ENCODE results near the gene CCDC50.

CCDC50 gene

DNA sequence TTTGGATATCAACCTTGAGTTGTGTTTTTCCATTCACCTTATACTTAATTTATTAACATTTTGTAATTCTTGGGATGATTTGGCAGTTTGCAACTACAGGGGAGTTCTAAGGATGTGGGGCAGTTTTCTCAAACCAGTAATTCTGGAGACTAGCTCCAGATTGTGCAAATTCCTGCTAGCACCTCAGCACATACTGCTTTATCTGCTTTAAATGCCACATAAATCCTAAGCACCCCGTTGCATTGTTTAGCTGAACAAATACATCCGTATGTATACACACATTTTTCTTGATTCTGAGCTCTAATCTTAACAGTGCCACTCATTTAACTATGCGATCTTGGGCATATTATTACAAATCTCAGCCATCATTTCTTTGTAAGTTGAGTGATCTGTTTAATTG lies 18.0 kb downstream of the CCDC50 start:
- Histone ChIP-seq H3K27ac (ENCODE audit: low read length) (no peak overlapping the region), H3K36me3 (ENCODE audit: control insufficient read depth, insufficient read depth, low read length) (no peaks in the 10 kb centered on the region), H3K4me1 (ENCODE audit: control insufficient read depth, insufficient read depth, low read length) (no peaks in the 10 kb centered on the region; the same call in 1 of the 2 replicates), H3K4me3 (ENCODE audit: low read length) (no peak overlapping the region), H3K27me3 (ENCODE audit: control insufficient read depth, insufficient read depth, low read length) (no peaks in the 10 kb centered on the region), H3K9me3 (ENCODE audit: control insufficient read depth, insufficient read depth, low read length) (no peaks in the 10 kb centered on the region)
- WGBS (ENCODE audit: insufficient coverage, insufficient read length): no CpG with 5 or more reads among the region's 3 CpGs
- DNase-seq (ENCODE audit: low read depth, low spot score): no peak

DNA sequence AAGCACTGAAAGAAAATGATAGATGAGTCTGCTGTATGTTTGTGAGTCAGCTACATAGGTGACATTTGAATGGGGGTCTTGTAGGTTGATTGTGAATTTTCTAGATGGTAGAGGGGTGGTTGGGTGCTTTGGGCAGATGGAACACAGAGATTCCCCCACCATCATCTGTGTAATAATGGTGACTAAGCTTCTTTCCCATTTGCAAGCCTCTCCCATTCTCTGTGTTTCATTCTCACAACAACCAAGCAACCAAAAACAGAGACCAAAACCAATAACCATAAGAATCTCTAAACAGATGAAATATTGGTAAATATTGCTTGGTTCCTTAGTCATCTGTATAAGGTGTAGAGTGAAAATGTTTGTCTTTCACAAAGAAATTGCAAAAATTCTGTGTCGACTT lies 18.9 kb downstream of the CCDC50 start:
- H3K27ac ChIP-seq (ENCODE audit: low read length): no peak overlapping the region
- no peaks in the 10 kb centered on the region; the same call in 1 of the 2 replicates for H3K4me1 ChIP-seq (ENCODE audit: control insufficient read depth, insufficient read depth, low read length)
- DNase-seq (ENCODE audit: low read depth, low spot score): no peak
- H3K4me3 ChIP-seq (ENCODE audit: low read length): no peak overlapping the region
- no CpG with 5 or more reads among the region's 1 CpG for whole genome bisulfite sequencing (ENCODE audit: insufficient coverage, insufficient read length)
- H3K27me3 ChIP-seq (ENCODE audit: control insufficient read depth, insufficient read depth, low read length): no peaks in the 10 kb centered on the region
- no peaks in the 10 kb centered on the region for H3K36me3 ChIP-seq (ENCODE audit: control insufficient read depth, insufficient read depth, low read length)
- H3K9me3 ChIP-seq (ENCODE audit: control insufficient read depth, insufficient read depth, low read length): no peaks in the 10 kb centered on the region

DNA sequence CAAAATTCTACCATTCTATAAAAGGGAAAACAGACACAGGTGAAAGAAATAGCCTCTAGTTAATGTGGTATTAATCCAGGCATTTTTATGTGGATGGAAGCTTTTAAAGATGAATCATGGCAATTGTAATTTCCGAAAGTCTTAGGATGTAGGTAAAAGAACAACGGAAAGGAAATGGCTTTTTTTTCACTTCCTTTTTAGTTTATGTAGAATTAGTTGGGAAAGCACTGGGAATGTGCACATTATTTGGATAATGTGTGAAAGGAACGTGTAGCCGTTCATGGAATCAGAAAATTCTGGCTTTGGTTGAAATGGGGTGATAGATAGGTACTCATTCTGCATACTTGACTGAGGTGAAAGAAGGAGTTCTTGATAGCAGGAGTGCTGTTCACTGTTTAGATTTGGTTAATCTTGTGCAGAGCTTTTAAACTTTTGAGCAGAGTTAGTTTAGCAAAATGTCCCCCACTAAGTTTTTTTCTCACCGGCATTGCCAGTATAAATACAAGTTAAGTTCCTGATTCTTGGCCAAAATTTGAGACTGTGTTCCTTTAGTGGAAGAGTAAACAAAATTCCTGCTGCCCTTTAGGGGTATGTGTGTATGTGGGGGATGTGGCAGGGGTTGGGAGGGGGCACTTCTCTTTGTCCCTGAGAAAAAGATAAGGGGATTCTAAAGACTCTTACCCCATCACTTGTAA lies 21.3 kb downstream of the CCDC50 start:
- Histone ChIP-seq H3K27ac (ENCODE audit: low read length) (no peak overlapping the region), H3K4me3 (ENCODE audit: low read length) (no peak overlapping the region), H3K9me3 (ENCODE audit: control insufficient read depth, insufficient read depth, low read length) (no peaks in the 10 kb centered on the region), H3K4me1 (ENCODE audit: control insufficient read depth, insufficient read depth, low read length) (peaks cover 2% of the 10 kb centered on the region; the same call in 1 of the 2 replicates), H3K27me3 (ENCODE audit: control insufficient read depth, insufficient read depth, low read length) (no peaks in the 10 kb centered on the region), H3K36me3 (ENCODE audit: control insufficient read depth, insufficient read depth, low read length) (no peaks in the 10 kb centered on the region)
- WGBS (ENCODE audit: insufficient coverage, insufficient read length): no CpG with 5 or more reads among the region's 5 CpGs
- no peak for DNase-seq (ENCODE audit: low read depth, low spot score)

DNA sequence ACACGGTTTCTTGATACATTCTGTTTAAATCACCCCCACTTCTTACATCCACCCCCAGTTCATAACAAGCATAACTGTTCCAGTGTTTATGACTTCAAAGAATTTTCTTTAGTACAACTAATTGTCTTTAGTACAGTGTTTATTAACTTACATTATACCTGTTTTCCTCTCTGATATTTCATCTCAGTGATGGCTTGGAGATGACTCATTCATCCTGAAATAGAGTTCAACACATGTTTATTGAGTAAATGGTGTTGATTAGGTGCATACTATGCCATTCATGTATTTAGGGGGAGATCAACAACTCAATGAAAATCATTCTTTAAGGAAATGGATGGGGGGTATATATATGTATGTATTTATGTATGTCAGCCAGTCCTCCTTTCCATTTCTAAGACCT lies 22.8 kb downstream of the CCDC50 start:
- WGBS (ENCODE audit: insufficient coverage, insufficient read length): no CpG with 5 or more reads among the region's 1 CpG
- Histone ChIP-seq H3K27ac (ENCODE audit: low read length) (no peak overlapping the region), H3K9me3 (ENCODE audit: control insufficient read depth, insufficient read depth, low read length) (no peaks in the 10 kb centered on the region), H3K27me3 (ENCODE audit: control insufficient read depth, insufficient read depth, low read length) (no peaks in the 10 kb centered on the region), H3K4me3 (ENCODE audit: low read length) (no peak overlapping the region), H3K36me3 (ENCODE audit: control insufficient read depth, insufficient read depth, low read length) (no peaks in the 10 kb centered on the region), H3K4me1 (ENCODE audit: control insufficient read depth, insufficient read depth, low read length) (peaks cover 2% of the 10 kb centered on the region; the same call in 1 of the 2 replicates)
- no peak for DNase-seq (ENCODE audit: low read depth, low spot score)

DNA sequence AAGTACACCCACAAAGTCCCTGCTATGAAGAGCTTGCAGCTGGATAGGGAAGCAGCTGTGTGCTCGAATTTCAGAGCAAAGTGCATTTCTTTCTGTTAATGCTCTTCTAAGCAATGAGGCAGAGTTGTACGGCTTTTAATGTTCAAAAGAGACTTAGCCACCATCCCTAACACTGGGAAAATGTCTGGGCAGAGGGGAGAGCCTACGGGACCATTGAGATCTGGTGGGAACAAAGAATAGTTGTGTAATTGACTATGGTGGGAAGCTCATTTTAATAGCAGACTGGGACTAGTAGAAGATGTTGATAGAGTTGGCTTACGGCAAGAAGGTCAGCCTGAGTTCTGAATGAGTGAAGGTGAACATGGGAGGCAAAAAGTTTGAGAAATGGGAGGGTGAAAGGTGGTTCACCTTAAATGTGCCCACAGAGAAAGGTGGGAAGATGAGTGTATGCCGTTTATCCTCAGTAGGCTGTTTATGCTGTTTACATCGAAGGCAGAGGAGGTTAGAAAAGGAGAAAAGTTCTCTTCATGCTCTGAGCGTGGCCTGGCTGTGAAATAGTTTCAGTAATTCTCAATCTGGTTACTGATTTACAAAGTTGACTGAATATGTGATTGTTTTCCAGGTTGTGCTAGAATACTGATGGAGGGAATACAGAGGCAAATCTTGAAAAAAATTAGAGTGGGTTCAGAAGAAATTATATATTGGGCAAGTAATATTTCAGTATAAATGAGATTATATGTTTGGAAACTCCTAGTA lies 24.0 kb downstream of the CCDC50 start:
- Histone ChIP-seq H3K9me3 (ENCODE audit: control insufficient read depth, insufficient read depth, low read length) (no peaks in the 10 kb centered on the region), H3K4me1 (ENCODE audit: control insufficient read depth, insufficient read depth, low read length) (peaks cover 2% of the 10 kb centered on the region; the same call in 1 of the 2 replicates), H3K4me3 (ENCODE audit: low read length) (no peak overlapping the region), H3K27me3 (ENCODE audit: control insufficient read depth, insufficient read depth, low read length) (no peaks in the 10 kb centered on the region), H3K27ac (ENCODE audit: low read length) (no peak overlapping the region), H3K36me3 (ENCODE audit: control insufficient read depth, insufficient read depth, low read length) (no peaks in the 10 kb centered on the region)
- no CpG with 5 or more reads among the region's 7 CpGs for WGBS (ENCODE audit: insufficient coverage, insufficient read length)
- DNase-seq (ENCODE audit: low read depth, low spot score): no peak

DNA sequence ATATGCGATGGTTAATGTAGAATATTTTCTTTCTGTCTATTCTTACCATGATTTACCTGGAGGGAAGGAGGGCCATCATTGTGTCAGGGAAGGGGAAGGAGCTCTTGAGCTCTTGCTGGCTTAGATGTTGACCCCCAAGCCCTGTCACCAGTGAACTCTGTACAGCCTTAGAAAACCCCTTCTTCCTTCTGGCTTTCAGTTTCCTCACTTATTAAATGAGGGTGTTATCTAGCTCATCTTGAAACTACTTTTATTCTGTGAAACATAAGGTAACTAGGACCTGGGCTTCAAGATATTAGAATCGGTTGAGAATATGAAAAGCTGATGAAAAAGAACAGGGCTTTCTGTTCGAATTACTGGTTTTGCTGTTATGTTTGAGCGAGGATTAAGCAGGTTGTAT lies 26.2 kb downstream of the CCDC50 start:
- no peak for DNase-seq (ENCODE audit: low read depth, low spot score)
- H3K27me3 ChIP-seq (ENCODE audit: control insufficient read depth, insufficient read depth, low read length): no peaks in the 10 kb centered on the region
- H3K4me1 ChIP-seq (ENCODE audit: control insufficient read depth, insufficient read depth, low read length): peaks cover 4% of the 10 kb centered on the region; the same call in 1 of the 2 replicates
- H3K9me3 ChIP-seq (ENCODE audit: control insufficient read depth, insufficient read depth, low read length): no peaks in the 10 kb centered on the region
- H3K36me3 ChIP-seq (ENCODE audit: control insufficient read depth, insufficient read depth, low read length): no peaks in the 10 kb centered on the region; the same call in 1 of the 2 replicates
- no peak overlapping the region for H3K27ac ChIP-seq (ENCODE audit: low read length)
- WGBS (ENCODE audit: insufficient coverage, insufficient read length): 100% methylated on average over 1 of the region's 4 CpGs
- no peak overlapping the region for H3K4me3 ChIP-seq (ENCODE audit: low read length)

DNA sequence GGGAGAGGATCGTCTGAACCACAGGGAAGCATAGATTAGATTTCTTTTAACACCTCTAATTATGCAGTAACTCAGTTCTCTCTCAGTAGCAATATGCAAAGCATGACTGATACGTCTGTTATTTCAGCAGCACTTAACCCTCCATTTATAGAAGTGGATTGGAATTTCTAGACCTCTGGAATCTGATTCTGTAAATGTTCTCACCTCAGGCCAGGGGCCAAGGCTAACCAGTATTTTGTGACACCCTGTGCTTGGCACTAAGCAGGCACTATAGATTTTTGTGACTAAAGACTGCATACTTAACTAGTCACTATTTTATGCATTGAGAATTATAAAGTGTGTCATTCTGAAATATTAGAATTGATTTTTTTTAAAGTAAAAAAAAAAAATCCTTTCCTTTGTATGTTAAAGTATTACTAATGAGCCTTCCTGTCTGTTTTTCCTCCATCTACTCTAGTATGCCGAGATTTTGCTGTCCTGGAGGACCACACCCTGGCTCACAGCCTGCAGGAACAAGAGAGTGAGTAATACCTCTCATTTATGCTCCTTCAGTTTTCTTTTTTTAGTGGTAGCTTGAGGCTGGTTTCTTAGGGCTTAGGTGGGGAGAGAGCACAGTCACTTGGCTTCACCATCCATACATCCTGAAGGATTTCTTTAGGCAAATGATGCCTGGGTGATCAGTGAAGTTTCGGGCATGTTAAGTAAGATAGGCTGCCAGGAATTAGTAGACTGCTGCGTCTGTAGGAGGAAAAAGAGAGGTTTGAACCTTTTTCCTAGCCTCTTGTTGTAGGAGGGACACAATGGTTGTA lies 27.6 kb downstream of the CCDC50 start:
- Histone ChIP-seq H3K4me1 (ENCODE audit: control insufficient read depth, insufficient read depth, low read length) (peaks cover 5% of the 10 kb centered on the region; the same call in 1 of the 2 replicates), H3K9me3 (ENCODE audit: control insufficient read depth, insufficient read depth, low read length) (no peaks in the 10 kb centered on the region), H3K36me3 (ENCODE audit: control insufficient read depth, insufficient read depth, low read length) (no peaks in the 10 kb centered on the region; the same call in 1 of the 2 replicates), H3K4me3 (ENCODE audit: low read length) (no peak overlapping the region), H3K27me3 (ENCODE audit: control insufficient read depth, insufficient read depth, low read length) (no peaks in the 10 kb centered on the region), H3K27ac (ENCODE audit: low read length) (no peak overlapping the region)
- DNase-seq (ENCODE audit: low read depth, low spot score): no peak
- no CpG with 5 or more reads among the region's 5 CpGs for WGBS (ENCODE audit: insufficient coverage, insufficient read length)

DNA sequence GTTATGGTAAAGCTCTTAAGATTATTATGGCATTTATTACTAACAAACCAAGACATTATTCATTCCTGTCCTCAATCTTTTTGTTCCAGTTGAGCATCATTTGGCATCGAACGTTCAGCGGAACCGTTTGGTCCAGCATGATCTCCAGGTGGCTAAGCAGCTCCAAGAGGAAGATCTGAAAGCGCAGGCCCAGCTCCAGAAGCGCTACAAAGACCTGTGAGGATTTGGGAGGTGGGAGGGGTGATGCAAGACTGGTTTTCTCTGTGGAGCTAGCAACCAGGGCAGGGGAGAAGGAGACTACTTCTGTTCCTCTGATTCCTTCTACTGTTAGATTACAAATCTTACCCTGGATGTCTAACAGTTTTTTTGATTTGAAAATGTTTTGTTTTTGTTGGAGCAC lies 28.7 kb downstream of the CCDC50 start:
- Histone ChIP-seq H3K27ac (ENCODE audit: low read length) (no peak overlapping the region), H3K9me3 (ENCODE audit: control insufficient read depth, insufficient read depth, low read length) (no peaks in the 10 kb centered on the region), H3K27me3 (ENCODE audit: control insufficient read depth, insufficient read depth, low read length) (no peaks in the 10 kb centered on the region), H3K4me3 (ENCODE audit: low read length) (no peak overlapping the region), H3K4me1 (ENCODE audit: control insufficient read depth, insufficient read depth, low read length) (peaks cover 5% of the 10 kb centered on the region; the same call in 1 of the 2 replicates), H3K36me3 (ENCODE audit: control insufficient read depth, insufficient read depth, low read length) (no peaks in the 10 kb centered on the region; the same call in 1 of the 2 replicates)
- no peak for DNase-seq (ENCODE audit: low read depth, low spot score)
- no CpG with 5 or more reads among the region's 6 CpGs for WGBS (ENCODE audit: insufficient coverage, insufficient read length)

DNA sequence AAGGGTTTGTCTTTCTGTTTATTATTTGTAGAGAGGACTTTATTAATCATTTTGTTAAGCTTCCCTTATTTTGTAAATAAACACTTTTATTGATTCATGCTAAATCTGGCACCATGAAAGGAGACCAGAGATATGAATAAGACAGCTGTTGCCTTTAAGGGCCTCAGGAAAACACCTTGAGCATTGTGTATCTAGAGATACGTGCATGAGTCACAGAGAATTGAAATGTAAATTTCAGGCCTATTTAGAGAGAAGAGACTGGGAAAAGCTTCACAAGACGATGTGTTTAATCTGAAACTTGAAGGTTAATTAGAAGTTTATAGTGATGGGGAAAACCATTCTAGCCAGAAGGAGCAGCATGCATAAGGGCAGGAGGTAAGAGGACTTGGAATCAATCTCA lies 29.7 kb downstream of the CCDC50 start:
- Histone ChIP-seq H3K27ac (ENCODE audit: low read length) (no peak overlapping the region), H3K36me3 (ENCODE audit: control insufficient read depth, insufficient read depth, low read length) (no peaks in the 10 kb centered on the region; the same call in 1 of the 2 replicates), H3K4me3 (ENCODE audit: low read length) (no peak overlapping the region), H3K9me3 (ENCODE audit: control insufficient read depth, insufficient read depth, low read length) (no peaks in the 10 kb centered on the region), H3K27me3 (ENCODE audit: control insufficient read depth, insufficient read depth, low read length) (no peaks in the 10 kb centered on the region), H3K4me1 (ENCODE audit: control insufficient read depth, insufficient read depth, low read length) (peaks cover 3% of the 10 kb centered on the region; the same call in 1 of the 2 replicates)
- no CpG with 5 or more reads among the region's 2 CpGs for WGBS (ENCODE audit: insufficient coverage, insufficient read length)
- no peak for DNase-seq (ENCODE audit: low read depth, low spot score)

DNA sequence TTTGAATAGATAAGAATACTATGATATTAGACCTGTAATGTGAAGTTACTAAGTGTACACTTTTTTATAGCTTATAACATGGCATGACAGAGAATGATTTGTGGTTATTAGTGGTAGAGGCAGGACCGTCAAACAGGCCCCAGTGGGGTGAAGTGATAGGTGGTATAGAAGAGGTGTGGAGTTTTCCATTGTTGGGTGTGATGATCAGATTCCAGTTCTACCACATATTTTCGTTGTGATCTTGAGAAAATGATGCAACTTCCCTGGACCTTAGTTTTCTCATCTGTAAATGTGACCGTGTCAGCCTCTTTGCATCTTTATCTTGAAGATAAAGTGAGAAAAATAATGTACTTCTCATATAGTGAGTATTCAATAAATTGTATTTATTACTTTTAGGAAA lies 31.4 kb downstream of the CCDC50 start:
- Histone ChIP-seq H3K36me3 (ENCODE audit: control insufficient read depth, insufficient read depth, low read length) (no peaks in the 10 kb centered on the region; the same call in 1 of the 2 replicates), H3K9me3 (ENCODE audit: control insufficient read depth, insufficient read depth, low read length) (no peaks in the 10 kb centered on the region), H3K4me1 (ENCODE audit: control insufficient read depth, insufficient read depth, low read length) (peaks cover 3% of the 10 kb centered on the region; the same call in 1 of the 2 replicates), H3K27ac (ENCODE audit: low read length) (no peak overlapping the region), H3K4me3 (ENCODE audit: low read length) (no peak overlapping the region), H3K27me3 (ENCODE audit: control insufficient read depth, insufficient read depth, low read length) (no peaks in the 10 kb centered on the region)
- no peak for DNase-seq (ENCODE audit: low read depth, low spot score)
- no CpG with 5 or more reads among the region's 3 CpGs for WGBS (ENCODE audit: insufficient coverage, insufficient read length)

Measured in iPS DF 6.9 (cell line).